ENCODE data around the gene PLXNC1. TPM values are rescaled to one million over a fixed set of nuclear protein-coding genes. Genes with fewer than 3 reads are reported as not detected.

PLXNC1 gene
- total RNA-seq, 1 donor from 2014 or later = 8.3 TPM

DNA sequence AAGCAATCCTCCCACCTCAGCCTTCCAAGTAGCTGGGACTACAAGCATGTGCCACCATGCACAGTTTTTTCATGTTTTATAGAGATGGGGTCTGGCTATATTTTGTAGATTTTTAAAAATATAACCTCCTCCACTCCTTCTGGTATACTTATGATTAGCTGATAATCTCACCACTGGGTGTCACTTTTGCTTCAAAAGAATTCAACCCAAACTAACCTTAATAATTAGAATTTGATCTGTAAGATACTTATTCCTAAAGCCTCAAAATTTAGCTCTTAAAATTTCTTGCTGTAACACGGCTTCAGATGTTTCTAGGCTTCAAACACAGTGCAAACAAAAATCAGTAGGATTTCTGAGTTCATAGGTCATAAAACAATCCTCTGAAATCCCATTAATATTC is 181.0 kb downstream of the PLXNC1 start:
- no peaks in the 10 kb centered on the region for H3K27me3 Mint-ChIP-seq
- H3K27ac Mint-ChIP-seq = no peak overlapping the region
- no peaks in the 10 kb centered on the region for H3K9me3 Mint-ChIP-seq
- DNase-seq (ENCODE audit: extremely low spot score, unreplicated experiment) = no peak
- no peak overlapping the region for H3K4me3 Mint-ChIP-seq
- no peaks in the 10 kb centered on the region for H3K4me1 Mint-ChIP-seq (ENCODE audit: unreplicated experiment)
- TF ChIP-seq, protein P1, sequence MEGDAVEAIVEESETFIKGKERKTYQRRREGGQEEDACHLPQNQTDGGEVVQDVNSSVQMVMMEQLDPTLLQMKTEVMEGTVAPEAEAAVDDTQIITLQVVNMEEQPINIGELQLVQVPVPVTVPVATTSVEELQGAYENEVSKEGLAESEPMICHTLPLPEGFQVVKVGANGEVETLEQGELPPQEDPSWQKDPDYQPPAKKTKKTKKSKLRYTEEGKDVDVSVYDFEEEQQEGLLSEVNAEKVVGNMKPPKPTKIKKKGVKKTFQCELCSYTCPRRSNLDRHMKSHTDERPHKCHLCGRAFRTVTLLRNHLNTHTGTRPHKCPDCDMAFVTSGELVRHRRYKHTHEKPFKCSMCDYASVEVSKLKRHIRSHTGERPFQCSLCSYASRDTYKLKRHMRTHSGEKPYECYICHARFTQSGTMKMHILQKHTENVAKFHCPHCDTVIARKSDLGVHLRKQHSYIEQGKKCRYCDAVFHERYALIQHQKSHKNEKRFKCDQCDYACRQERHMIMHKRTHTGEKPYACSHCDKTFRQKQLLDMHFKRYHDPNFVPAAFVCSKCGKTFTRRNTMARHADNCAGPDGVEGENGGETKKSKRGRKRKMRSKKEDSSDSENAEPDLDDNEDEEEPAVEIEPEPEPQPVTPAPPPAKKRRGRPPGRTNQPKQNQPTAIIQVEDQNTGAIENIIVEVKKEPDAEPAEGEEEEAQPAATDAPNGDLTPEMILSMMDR (conservative IDR thresholded peaks at IDR 0.05) = no peak
- H3K36me3 Mint-ChIP-seq = peaks cover 26% of the 10 kb centered on the region

DNA sequence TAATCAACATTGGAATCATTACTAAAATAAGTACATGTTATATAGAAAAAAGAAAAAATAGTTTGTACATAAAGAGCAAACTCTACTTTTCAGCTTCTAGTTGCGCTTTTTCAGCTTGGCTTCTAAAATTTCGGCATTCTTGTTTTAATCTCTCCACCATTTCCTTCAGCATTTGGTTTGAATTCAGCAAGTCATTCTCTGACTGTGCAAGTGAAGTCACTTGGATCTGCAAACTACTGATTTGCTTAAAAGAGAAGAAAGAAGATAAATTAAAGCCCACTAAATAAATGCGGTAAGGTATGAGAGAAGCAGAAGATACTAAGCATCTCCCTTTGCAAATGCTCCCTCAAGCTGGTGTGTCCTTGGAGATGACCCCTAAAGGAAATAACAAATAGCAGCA is 185.0 kb downstream of the PLXNC1 start:
- H3K9me3 Mint-ChIP-seq = no peaks in the 10 kb centered on the region
- TF ChIP-seq, protein P1 (conservative IDR thresholded peaks at IDR 0.05) = no peak
- H3K4me3 Mint-ChIP-seq = no peak overlapping the region
- no peak for DNase-seq (ENCODE audit: extremely low spot score, unreplicated experiment)
- peaks cover 7% of the 10 kb centered on the region for H3K36me3 Mint-ChIP-seq
- H3K27me3 Mint-ChIP-seq = no peaks in the 10 kb centered on the region
- no peak overlapping the region for H3K27ac Mint-ChIP-seq
- H3K4me1 Mint-ChIP-seq (ENCODE audit: unreplicated experiment) = no peaks in the 10 kb centered on the region

DNA sequence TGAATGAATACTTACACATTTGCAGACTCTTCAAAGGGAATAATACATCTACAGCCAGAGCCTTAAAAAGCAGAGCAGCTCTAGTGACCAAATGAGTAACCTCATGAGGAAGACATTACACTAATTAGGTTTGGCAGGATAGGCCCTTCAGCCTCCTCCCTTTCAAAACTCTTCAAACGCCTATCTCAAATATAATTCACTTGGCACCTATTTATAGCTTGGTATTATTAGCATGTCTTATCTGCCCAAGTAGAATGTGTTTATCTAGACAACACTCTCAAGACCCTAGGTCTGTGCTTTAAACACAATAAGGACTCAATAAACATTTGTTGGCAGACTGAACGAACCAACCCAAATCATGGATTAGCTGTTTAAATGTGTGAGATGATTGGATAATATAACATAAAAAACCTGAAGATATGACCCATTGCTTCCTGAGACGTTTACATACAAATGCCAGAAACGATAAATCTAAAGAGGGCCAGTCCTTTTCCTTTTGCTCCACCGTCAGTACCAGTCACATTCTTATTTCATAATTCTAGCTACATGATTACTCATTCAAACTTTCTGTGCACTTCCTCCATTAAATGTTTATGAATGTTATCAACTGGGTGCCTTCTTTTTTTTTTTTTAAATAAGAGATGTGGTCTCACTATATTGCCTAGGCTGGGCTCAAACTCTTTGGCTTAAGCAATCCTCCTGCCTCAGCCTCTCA is 188.0 kb downstream of the PLXNC1 start:
- no peak overlapping the region for H3K4me3 Mint-ChIP-seq
- H3K9me3 Mint-ChIP-seq = no peaks in the 10 kb centered on the region
- H3K27me3 Mint-ChIP-seq = no peaks in the 10 kb centered on the region
- peaks cover 4% of the 10 kb centered on the region for H3K36me3 Mint-ChIP-seq
- TF ChIP-seq, protein P1 (conservative IDR thresholded peaks at IDR 0.05) = no peak
- no peak overlapping the region for H3K27ac Mint-ChIP-seq
- H3K4me1 Mint-ChIP-seq (ENCODE audit: unreplicated experiment) = no peaks in the 10 kb centered on the region
- no peak for DNase-seq (ENCODE audit: extremely low spot score, unreplicated experiment)

DNA sequence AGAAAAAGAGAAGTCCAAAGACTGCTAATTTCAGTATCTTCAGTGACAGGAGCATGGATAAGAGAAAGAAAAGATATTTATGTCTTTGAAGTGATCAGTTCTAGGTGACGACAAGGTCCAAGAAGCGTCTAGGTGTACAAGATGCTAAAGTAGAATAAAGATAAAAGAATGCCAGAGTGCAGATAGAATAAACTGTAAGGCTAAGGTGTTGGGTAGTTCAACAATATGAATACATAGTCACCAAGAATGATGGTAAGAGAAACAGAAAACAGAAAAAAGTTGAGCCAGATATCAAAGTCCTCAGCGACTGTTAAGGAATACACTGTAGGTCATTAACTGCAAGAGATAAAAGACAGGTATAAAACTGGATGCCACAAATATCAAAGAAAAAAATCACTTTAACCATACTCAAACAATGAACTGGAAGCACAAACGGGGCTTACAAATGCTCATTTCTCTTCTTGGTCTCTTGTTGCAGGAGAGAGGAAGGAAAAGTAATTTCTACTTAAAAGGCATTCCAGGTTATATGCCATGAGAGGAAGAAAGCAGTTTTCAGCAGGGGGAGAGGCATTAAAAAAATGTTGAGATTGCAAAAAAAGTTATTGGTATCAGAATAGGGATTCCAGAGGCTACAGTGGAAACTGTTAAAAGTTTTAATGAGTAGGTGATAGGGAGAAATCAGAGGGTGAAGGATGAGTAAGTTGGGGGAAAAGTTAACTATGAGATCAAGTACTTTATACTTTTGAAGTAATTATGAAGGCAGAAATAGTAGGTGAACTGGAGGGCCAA is 189.8 kb downstream of the PLXNC1 start:
- H3K36me3 Mint-ChIP-seq = peaks cover 3% of the 10 kb centered on the region
- no peak overlapping the region for H3K4me3 Mint-ChIP-seq
- no peak overlapping the region for H3K27ac Mint-ChIP-seq
- TF ChIP-seq, protein P1 (conservative IDR thresholded peaks at IDR 0.05) = no peak
- no peaks in the 10 kb centered on the region for H3K4me1 Mint-ChIP-seq (ENCODE audit: unreplicated experiment)
- no peak for DNase-seq (ENCODE audit: extremely low spot score, unreplicated experiment)
- H3K9me3 Mint-ChIP-seq = no peaks in the 10 kb centered on the region
- no peaks in the 10 kb centered on the region for H3K27me3 Mint-ChIP-seq

DNA sequence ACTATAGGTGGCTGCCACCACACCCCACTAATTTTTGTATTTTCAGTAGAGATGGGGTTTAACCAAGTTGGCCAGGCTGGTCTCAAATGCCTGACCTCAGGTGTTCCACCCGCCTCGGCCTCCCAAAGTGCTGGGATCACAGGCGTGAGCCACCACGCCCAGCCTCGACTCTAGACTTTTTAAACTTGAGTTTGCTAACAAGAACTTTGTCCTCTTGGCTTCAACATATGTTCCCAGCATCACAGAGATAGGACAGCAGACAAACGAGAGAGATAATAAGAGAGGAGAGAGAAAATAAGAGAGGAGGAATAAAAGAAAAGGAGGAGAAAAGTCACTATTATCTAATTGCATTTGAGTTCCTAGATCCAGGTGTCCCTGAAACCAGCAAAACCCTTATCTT is 192.2 kb downstream of the PLXNC1 start:
- Mint-ChIP-seq H3K4me3 (no peak overlapping the region), H3K27me3 (no peaks in the 10 kb centered on the region)
- TF ChIP-seq, protein P1 (conservative IDR thresholded peaks at IDR 0.05) = no peak

More for the DNA sequence above, 192.2 kb downstream of the PLXNC1 start:
- Mint-ChIP-seq H3K27ac (no peak overlapping the region), H3K4me1 (ENCODE audit: unreplicated experiment) (no peaks in the 10 kb centered on the region), H3K9me3 (no peaks in the 10 kb centered on the region), H3K36me3 (peaks cover 8% of the 10 kb centered on the region)
- DNase-seq (ENCODE audit: extremely low spot score, unreplicated experiment) = no peak
